ENCODE data around the gene BMPR2. TPM values are rescaled to one million over a fixed set of nuclear protein-coding genes. Genes with fewer than 3 reads are reported as not detected.

Gene BMPR2
- total and polyA plus RNA-seq, 2 donors (not counting 1 experiment from before 2014, with no cell fraction given), result 3.1 to 24.6 TPM

- Histone ChIP-seq H4K20me1 (ENCODE audit: control insufficient read depth, insufficient read depth, low read length, poor library complexity, severe bottlenecking) (no peaks in the 10 kb centered on the region), H3K9me3 (ENCODE audit: control extremely low read depth in 1 of 3, control insufficient read depth in 2 of 3, insufficient read depth in 1 of 3, low read length in 2 of 3) (no peaks in the 10 kb centered on the region), H3K27ac (ENCODE audit: low read length in 2 of 2) (no peak overlapping the region), H2AFZ (ENCODE audit: insufficient read depth, low read depth, low read length, poor library complexity, severe bottlenecking) (no peak overlapping the region), H3K79me2 (ENCODE audit: control insufficient read depth, insufficient read depth, low read length) (no peaks in the 10 kb centered on the region), H3K9ac (ENCODE audit: low read length) (no peak overlapping the region), H3K4me1 (ENCODE audit: control insufficient read depth in 2 of 2, insufficient read depth in 2 of 2, low read length in 2 of 2) (no peaks in the 10 kb centered on the region), H3K36me3 (replicated peaks in 1 of 2; ENCODE audit: control extremely low read depth in 1 of 2, control insufficient read depth in 1 of 2, extremely low read depth in 1 of 2, insufficient read depth in 2 of 2, low read length in 1 of 2) (no peaks in the 10 kb centered on the region), H3K4me2 (replicated peaks; ENCODE audit: low read depth, low read length, poor library complexity, severe bottlenecking) (no peak overlapping the region), H3K27me3 (replicated peaks in 1 of 4; ENCODE audit: control extremely low read depth in 1 of 4, control insufficient read depth in 3 of 4, insufficient read depth in 4 of 4, low read length in 3 of 4) (no peaks in the 10 kb centered on the region), H3K4me3 (ENCODE audit: control extremely low read depth in 1 of 5, extremely low read depth in 1 of 5, insufficient read depth in 1 of 5, low read depth in 2 of 5, low read length in 4 of 5) (no peak overlapping the region)
- intact Hi-C loops (cut with micrococcal nuclease), result no loop called here
- ATAC-seq (ENCODE audit: low read depth) (no peak), DNase-seq (no peak)
- no peak overlapping the region for H3K27ac Mint-ChIP-seq
- H3K9me3 Mint-ChIP-seq (ENCODE audit: insufficient read depth), result no peaks in the 10 kb centered on the region
- H3K4me3 Mint-ChIP-seq, result no peak overlapping the region
- H3K27me3 Mint-ChIP-seq, result no peaks in the 10 kb centered on the region
- CTCF ChIA-PET, result no interaction called here
- 100% methylated on average over 1 of the region's 2 CpGs for WGBS (ENCODE audit: insufficient coverage)
- no peaks in the 10 kb centered on the region for H3K4me1 Mint-ChIP-seq
- TF ChIP-seq CTCF (IDR thresholded peaks at IDR 0.05), result no peak
- POLR2A ChIA-PET, result no interaction called here
These were observed 132.6 kb downstream of the BMPR2 start for GRCh38 chr2:202508686-202509085.

GRCh38 chr2:202510911-202511310 is 134.8 kb downstream of the BMPR2 start:
- Mint-ChIP-seq H3K9me3 (ENCODE audit: insufficient read depth) (no peaks in the 10 kb centered on the region), H3K4me3 (no peak overlapping the region), H3K27me3 (no peaks in the 10 kb centered on the region), H3K27ac (no peak overlapping the region), H3K4me1 (no peaks in the 10 kb centered on the region)
- intact Hi-C loops (cut with micrococcal nuclease), result no loop called here
- ChIA-PET POLR2A (no interaction called here), CTCF (no interaction called here)
- no peaks in the 10 kb centered on the region for H4K20me1 ChIP-seq (ENCODE audit: control insufficient read depth, insufficient read depth, low read length, poor library complexity, severe bottlenecking)
- no peak overlapping the region for H3K4me3 ChIP-seq (ENCODE audit: control extremely low read depth in 1 of 5, extremely low read depth in 1 of 5, insufficient read depth in 1 of 5, low read depth in 2 of 5, low read length in 4 of 5)
- no peaks in the 10 kb centered on the region for H3K27me3 ChIP-seq (replicated peaks in 1 of 4; ENCODE audit: control extremely low read depth in 1 of 4, control insufficient read depth in 3 of 4, insufficient read depth in 4 of 4, low read length in 3 of 4)
- WGBS (ENCODE audit: insufficient coverage), result 100% methylated on average over 1 of the region's 3 CpGs
- no peak overlapping the region for H3K27ac ChIP-seq (ENCODE audit: low read length in 2 of 2)
- ATAC-seq (ENCODE audit: low read depth), result no peak
- no peaks in the 10 kb centered on the region for H3K9me3 ChIP-seq (ENCODE audit: control extremely low read depth in 1 of 3, control insufficient read depth in 2 of 3, insufficient read depth in 1 of 3, low read length in 2 of 3)
- no peak for TF ChIP-seq EZH2 (IDR thresholded peaks at IDR 0.05; ENCODE audit: borderline replicate concordance, insufficient read depth, low read depth, low read length, poor library complexity, severe bottlenecking)
- no peak for TF ChIP-seq CTCF (IDR thresholded peaks at IDR 0.05)
- H2AFZ ChIP-seq (ENCODE audit: insufficient read depth, low read depth, low read length, poor library complexity, severe bottlenecking), result no peak overlapping the region
- H3K4me2 ChIP-seq (replicated peaks; ENCODE audit: low read depth, low read length, poor library complexity, severe bottlenecking), result no peak overlapping the region
- DNase-seq, result no peak
- H3K4me1 ChIP-seq (ENCODE audit: control insufficient read depth in 2 of 2, insufficient read depth in 2 of 2, low read length in 2 of 2), result no peaks in the 10 kb centered on the region
- no peaks in the 10 kb centered on the region for H3K79me2 ChIP-seq (ENCODE audit: control insufficient read depth, insufficient read depth, low read length)
- H3K9ac ChIP-seq (ENCODE audit: low read length), result no peak overlapping the region
- peaks cover 0 to 5% of the 10 kb centered on the region in 2 experiments for H3K36me3 ChIP-seq (replicated peaks in 1 of 2; ENCODE audit: control extremely low read depth in 1 of 2, control insufficient read depth in 1 of 2, extremely low read depth in 1 of 2, insufficient read depth in 2 of 2, low read length in 1 of 2)
